NCI-H2081 treated with DMSO at 0.1 percent for 48 hours (cell line): ENCODE measurements around the gene PLCG2.
"Not testable (repeated sequence)": the region's sequence is repeated elsewhere in the genome, so short reads cannot be mapped to it uniquely, and the experiment has no call there.

Source experiments
- DNase-seq: peaks from one replicate; lab custom pipeline; 2025; lab: John Stamatoyannopoulos, UW

The PLCG2 gene

DNA sequence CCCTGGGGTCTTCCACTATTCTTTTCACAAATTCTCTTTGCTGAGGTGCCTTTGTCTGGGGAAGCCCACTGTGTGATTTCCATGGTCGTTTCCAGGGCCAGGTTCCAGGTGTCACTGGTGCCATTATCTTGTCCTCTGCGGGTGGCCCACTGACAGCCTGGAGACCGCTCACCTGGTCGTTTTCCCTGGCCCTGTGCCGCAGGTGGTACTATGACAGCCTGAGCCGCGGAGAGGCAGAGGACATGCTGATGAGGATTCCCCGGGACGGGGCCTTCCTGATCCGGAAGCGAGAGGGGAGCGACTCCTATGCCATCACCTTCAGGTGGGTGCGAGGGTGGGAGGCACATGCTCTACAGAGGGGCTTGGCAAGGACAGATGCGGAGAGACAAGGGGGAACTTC, 133.3 kb downstream of the PLCG2 start:
- no peak for DNase-seq

DNA sequence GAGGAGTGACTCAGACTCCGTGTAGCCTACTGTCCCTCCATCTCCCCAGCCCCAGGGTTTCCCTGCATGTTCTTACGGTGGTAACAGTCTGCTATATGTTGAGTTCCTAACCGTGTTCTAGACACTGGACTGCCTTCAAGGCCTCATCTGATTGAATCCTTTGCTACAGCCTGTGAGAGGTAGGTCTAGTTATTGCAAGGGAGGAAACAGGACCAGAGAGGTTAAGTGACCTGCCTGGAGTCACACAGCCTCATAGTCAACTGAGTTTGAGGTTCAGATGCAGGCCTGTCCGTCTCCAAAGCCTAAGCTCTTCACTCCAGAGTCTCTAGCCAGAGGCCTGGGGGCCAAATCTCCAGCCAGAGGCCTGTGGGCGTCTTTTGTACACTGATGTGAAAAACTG, 134.1 kb downstream of the PLCG2 start:
- no peak for DNase-seq

DNA sequence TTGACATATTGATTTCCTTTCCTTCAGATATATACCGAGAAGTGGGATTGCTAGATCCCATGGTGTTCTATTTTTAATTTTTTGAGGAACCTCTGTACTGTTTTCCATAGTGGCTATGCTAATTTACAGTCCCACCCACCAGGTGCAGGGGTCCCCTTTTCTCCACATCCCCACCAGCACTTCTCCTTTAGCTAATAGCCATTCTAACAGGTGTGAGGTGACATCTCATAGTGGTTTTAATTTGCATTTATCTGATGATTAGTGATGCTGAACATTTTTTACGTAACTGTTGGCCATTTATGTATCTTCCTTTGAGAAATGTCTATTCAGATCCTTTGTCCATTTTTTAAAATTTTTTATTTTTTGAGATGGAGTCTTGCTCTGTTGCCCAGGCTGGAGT, 138.3 kb downstream of the PLCG2 start:
- DNase-seq, result no peak

DNA sequence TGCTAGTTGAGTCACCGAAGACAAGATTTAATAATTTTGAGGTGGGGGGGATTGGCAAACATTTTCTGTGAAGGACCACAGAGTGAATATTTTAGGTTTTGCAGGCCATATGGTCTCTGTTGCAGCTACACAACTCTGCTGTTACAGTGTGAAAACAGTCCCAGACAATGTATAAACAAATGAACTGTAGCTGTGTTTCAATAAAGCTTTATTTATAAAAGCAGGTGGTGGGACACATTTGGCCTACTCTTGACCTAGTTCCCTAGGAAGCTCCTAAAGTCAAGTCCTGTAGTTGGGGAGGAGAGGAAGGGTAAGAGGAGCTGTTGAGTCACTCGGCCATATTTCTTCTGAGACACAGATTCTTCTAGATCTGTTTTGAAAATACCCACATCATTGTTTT, 139.8 kb downstream of the PLCG2 start:
- no peak for DNase-seq

DNA sequence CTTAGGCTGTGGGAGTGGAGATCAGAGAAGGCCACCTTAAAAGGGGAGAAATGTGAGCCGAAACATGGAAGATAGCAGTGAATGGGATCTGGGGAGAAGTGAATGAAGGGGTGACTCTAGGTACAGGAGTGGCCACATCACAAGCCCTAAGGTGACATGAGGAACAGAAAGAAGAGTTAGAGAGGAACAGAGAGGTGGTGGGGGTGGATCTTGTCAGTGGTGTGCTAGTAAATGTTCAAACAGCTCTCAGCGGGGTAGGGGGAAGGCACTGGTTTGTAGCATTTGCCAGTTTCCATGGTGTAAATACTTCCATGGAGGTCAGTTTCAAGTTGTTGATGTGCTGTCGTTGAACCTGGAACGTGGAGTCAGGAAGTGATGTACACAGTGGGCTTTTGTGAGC, 141.4 kb downstream of the PLCG2 start:
- no peak for DNase-seq

- no peak for DNase-seq
Observed at GRCh38 chr16:81921085-81921814, 142.2 kb downstream of the PLCG2 start.

DNA sequence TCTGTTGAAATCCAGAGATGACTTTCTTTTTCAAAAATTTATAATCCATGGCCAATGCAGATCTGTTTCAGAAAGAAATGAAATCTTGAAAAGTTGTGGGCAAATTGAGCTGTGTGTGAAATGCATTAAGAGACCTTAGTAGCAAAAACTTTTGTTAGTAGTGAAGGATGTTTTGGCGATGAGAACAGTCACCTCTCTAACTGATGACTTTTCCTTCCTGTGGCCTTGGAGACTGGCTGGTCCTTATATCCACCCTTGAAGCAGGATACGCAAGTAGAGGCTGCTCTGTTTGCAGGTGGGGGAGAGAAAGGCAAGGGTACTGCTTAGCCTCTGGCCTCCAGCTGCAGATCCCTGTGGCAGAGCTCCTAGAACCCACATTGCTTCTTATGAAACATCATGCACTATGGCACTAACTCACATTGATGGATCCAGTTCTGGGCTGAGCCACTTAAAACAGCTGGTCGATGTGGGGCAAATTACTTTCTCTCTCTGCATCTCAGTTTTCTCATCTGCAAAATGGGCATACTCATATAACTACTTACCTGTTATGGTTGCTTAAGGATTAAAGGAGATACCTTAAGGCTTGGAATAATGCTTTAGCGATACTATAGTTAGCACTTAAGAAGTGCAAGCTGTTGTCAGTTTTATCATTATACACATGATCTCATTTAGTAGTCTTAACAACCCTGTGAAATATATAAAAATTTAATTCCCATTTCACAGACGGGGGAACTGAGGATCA, 142.9 kb downstream of the PLCG2 start:
- no peak for DNase-seq

- DNase-seq, result no peak
Observed at GRCh38 chr16:81923296-81923695, 144.2 kb downstream of the PLCG2 start.

GRCh38 chr16:81925016-81925415, 145.9 kb downstream of the PLCG2 start:
- no peak for DNase-seq

DNA sequence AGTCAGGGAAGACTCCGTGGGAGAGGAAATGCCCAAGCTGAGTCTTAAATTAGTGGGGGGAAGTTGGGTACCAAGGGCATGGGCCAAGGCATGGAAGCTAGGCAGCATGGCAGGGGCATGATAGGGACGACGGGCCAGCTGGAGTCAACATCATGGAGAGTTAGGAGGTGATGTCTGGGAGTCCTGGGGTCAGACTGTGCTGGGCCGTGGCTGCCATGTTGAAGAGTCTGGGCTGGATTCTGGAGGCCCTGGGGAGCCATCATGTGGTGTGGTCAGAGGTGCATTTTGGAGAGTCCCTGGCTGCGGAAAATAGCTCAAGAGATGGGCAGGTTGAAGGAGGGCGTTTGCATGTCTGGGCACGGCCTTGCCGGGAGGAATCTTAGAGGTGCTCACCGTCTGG, 146.9 kb downstream of the PLCG2 start:
- DNase-seq, result no peak

- DNase-seq, result no peak
Observed at GRCh38 chr16:81927561-81928185, 148.6 kb downstream of the PLCG2 start.

DNA sequence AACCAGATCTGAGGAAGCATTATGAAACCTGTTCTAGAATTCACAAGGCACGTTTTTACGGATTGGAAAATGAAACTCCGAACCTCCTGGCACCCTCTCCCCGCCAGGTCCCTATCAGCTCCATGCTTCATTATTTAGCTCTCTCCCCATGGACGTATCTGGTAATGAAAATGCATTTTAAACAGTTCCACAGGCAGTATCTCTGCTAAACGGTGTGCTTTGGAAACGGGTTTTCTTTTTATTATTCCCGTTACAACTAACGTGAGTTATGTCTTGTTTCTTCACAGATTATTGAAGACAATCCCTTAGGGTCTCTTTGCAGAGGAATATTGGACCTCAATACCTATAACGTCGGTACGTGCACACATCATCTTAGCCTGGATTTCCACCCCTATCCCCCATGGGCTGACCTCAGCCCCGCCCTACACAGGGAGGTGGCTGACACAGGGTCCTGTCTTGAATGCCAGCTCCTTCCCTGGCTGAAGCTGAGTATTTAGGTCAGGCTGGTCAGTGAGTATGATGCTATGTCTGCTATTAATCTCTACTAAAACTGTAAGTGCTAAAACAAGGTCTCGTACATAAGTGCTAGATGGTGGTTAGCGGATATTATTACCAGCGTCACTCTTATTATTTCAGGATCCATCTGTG, 149.3 kb downstream of the PLCG2 start:
- DNase-seq, result no peak

- DNase-seq, result no peak
Observed at GRCh38 chr16:81928975-81929374, 149.9 kb downstream of the PLCG2 start.

DNA sequence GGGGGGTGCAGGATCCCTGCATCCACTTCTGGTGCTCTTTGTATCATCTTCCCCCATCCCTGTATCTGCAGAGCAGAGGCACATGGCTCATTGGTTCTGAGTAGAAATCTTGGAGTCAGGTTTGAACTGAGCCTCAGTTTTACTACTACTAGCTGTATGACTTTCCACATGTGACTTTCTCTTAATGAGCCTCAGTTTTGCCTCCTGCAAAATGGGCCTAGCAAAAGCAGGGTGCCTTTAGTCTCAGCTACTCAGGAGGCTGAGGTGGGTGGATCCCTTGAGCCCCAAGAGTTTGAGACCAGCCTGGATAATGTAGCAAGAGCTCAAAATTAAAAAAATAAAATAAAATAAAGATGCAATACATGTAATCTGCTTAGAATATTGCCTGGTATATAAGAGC, 150.8 kb downstream of the PLCG2 start:
- DNase-seq, result no peak

DNA sequence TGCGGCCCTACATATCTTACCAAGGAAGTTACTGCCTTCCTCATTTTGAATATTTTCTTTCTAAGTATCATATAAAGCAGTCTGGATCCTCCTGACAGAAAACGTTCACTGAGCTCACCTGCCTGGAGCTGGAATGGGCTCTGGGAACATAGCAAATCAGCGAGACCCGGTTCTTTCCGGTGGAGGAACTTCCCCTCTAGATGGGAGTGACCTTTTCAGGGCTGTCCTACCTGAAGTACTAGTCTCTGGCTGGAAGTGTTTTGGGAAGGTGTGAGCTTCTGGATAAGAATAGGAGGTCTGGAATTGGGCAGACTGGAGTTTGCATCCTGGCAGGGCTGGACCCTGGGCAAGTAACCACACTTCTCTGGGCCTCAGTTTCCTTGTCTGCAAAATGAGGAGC, 152.8 kb downstream of the PLCG2 start:
- DNase-seq, result no peak

- DNase-seq, result no peak
Observed at GRCh38 chr16:81932668-81933067, 153.6 kb downstream of the PLCG2 start.

- DNase-seq, result no peak
Observed at GRCh38 chr16:81933361-81933760, 154.3 kb downstream of the PLCG2 start.

GRCh38 chr16:81934711-81935110, 155.6 kb downstream of the PLCG2 start:
- not testable (repeated sequence) for DNase-seq

GRCh38 chr16:81936209-81937000, 157.3 kb downstream of the PLCG2 start:
- DNase-seq, result no peak

DNA sequence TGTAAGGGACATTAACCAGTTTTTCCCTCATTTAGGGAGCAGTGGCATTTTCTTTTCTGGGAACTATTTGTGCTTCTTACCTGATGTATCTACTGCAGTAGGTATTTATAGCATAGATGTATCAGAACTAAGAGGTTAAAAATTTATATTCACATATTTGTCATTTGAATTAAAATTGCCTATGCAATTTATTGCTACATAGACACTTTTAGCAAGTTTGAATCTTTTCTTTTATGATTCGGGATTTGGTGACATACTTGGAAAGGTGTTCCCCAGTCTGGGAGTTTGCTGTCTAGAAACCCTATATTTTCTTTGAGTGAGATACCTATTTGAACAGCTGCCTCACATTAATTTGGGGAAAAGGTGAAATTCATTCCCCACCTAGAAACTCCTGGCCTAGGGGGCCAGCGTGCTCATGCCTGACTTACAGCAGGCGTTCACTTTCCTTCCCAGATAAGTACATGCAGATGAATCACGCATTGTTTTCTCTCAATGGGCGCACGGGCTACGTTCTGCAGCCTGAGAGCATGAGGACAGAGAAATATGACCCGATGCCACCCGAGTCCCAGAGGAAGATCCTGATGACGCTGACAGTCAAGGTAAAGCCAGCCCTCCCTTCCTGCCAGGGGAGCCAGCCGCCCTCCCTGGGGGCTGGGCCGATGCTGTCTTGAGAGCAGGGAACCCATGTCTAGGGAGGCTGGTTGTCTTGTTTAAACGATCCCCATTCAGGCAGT, 158.4 kb downstream of the PLCG2 start:
- no peak for DNase-seq
